HG02798 (cell line): Measurements from ENCODE around the gene WDR27.

Source experiments
- ATAC-seq: cut with Tn5 transposase; IDR thresholded peaks from one replicate; pipeline ENCODE4 v1.9.1; 2021; ENCODE audit warnings: mild to moderate bottlenecking; ENCODE audit not compliant: unreplicated experiment, poor library complexity

The WDR27 gene

GRCh38 chr6:169701954-169702839 lies at the start of gene WDR27, which contains the start of gene C6orf120:
TSS of gene WDR27 (minus strand) at chr6:169702029. CDS start at chr6:169689005, 13,024 bp downstream.
TSS of gene C6orf120 (plus strand) at chr6:169702126. CDS start at chr6:169702460, 334 bp downstream.
- peak; percentile 95 for ATAC-seq

GRCh38 chr6:169746556-169746955 lies 44.7 kb upstream of the WDR27 start:
- ATAC-seq, result no peak

DNA sequence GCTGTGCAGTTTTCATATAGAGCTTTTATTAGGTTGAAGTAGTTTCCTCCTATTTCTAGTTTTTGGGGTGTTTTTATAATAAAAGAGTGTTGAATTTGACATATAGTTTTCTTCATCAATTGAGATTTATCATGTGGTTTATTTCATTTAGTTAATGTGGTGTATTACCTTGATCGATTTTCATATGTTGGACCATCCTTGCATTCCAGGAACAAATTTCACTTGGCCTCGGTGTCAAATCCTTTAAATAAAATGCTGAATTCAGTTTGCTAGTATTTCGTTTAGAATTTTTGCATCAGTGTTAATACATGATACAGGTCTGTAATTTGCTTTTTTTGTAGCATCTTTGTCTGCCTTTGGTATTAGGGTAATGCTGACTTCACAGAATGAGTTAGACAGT lies 43.6 kb upstream of the WDR27 start:
- no peak for ATAC-seq

GRCh38 chr6:169741344-169741743 lies 39.5 kb upstream of the WDR27 start:
- no peak for ATAC-seq

DNA sequence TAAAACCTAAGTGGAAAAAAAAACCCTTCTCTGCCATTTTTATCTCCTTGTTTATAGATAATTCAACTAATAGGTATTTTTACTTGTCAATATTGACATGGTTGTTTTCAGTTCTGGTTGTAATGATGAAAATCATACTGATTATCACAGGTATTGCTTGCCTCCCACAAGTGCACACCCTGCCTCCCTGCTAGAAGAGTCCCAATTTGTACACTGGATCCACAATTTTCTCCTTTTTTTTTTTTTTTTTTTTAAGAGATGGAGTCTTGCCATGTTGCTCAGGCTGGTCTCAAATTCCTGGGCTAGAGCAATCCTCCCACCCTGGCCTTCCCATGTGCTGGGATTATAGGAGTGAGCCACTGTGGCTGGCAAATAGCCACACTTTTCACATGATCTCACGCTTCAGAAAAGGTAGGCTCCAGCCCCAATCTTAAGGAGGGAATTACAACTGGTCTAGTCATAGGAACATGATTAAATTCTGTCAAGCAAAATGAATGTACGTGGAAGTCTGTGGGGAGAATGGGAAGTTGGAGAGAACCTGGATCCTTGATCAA lies 37.2 kb upstream of the WDR27 start:
- ATAC-seq, result no peak

DNA sequence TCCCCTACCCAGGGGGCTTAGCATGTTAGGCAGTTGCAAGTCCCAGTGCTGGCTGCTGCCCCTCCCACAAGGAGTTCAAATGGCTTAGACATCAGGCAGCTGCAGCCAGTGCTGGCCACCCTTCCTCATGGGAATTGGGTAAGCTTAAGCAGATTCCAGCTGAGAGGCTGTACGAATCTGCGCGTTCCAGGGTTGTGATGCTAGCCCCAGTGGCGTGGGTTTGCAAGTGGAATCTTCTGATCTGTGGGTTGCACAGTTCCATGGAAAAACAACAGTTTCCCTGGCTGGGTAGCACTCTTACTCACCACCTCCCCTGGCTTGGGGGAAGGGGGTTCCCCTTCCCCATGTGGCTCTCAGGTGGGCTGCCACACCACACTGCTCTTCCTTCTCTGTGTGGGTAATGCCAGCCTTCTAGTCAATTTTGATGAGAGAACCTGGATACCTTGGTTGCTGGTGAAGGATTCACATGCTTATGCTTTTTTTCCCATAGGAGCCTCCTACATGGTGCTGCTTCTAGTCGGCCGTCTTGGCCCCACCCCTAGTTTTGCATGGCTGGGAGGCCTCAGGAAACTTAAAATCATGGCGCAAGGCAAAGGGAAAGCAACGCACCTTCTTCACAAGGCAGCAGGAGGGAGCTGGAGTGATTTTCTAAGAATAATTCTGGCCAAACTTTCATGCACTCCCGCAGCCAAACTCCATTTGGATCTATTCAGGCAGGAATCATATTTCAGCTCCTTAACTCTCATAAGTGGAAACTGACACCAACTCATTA lies 36.6 kb upstream of the WDR27 start:
- no peak for ATAC-seq

DNA sequence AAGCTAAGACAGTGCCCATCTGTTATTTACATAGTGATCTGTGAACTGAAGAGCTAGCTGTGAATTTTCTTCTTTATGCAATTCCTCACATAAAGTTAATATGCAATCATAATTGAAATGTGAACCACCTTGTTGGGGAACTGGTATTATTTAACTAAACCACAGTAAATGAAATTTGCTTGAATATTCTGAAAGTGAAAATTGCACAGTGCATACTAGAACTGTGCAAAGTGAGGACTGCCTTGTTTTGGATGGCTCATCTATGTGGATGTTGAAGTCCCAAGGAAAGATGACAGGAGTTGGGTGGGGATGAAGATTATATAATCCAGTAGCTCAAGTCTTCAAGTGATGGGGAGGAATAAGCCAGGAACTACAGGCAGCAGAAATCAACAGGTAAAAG lies 28.1 kb upstream of the WDR27 start:
- ATAC-seq, result no peak

- no peak for ATAC-seq
Measured at GRCh38 chr6:169726963-169727362, 25.1 kb upstream of the WDR27 start.

- no peak for ATAC-seq
Measured at GRCh38 chr6:169726049-169726400, 24.2 kb upstream of the WDR27 start.

DNA sequence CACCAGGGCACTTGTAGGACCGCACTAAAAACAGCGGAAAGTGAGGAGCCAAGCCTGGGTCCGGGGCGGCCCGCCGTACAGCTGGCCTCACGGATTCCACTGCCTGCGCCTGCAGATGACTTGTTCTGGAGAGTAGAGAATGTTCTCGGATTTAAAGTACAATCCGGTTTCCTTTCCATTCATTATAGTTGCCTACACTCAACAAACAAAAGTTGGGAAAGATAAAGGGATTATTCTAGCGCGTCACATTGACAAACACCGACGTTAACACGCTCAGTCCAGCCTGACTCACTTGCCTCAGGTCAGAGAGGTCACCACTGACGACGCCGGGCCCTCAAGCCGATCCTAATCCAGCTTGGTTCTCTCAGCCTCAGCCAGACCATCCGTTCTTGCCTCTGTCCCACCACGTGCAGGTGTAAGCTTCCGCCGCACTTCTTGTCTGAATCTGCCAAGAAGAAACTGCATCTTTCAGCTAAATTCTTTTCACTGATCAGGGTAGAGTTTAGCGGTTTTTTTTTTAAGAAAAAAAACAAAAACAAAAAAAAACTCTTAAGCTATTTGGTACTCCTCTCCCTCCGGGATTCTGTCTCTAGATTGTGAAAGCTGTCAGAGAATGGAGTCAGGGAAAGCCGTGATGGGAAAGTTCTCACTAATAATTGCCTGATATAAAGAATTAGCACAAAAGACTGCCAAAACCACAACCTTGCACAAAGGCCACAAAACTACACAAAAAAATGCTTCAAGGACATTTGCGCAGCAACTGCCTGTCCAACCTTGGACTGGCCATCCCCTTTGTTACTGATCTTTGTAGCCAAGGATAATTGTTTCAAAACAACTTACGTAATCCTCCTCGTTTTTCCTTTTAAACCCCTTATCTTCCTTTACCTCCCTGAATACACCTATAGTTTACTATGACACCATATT lies 23.6 kb upstream of the WDR27 start:
- ATAC-seq, result no peak

- peak; percentile 52 for ATAC-seq
Measured at GRCh38 chr6:169724494-169725124, 22.8 kb upstream of the WDR27 start, which contains the start of gene PHF10. TSS of gene PHF10 (minus strand) at chr6:169724500. CDS start at chr6:169723931, 569 bp downstream.

GRCh38 chr6:169723991-169724493 lies 22.2 kb upstream of the WDR27 start:
- peak; percentile 49 for ATAC-seq

DNA sequence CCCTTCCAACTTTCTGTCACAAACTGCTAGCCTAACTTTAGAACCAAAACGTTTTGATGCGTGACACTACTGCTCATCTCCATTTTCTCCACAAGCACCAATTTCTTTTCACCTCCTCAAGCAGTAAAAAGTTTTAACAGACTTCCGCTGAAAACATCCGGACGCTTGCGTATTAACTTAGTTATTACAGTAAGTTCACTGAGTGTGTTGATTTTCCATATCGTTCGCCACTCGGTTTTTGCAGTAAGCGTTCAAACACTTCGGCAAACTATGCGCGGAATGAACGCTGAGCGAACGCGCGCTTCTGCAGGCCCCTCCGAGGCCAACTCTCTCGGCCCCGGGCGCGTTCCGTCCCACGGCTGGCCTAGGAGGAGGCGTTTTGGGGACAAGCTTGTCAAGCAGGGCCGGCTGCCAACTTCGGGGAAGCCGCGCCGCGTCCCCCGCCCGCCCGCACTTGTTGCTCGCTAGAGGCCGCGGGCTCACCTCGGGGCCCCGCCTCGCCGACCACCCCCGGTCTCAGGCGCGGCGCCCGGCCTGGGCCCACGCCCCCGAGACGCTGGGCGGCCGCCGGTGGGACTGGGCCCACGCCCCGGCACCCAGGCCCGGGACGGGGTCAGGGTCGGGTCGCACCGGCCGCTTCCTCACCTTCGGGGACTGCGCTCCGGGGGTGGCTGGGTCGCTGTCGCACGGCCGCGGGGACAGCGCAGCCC lies 21.5 kb upstream of the WDR27 start:
- peak; percentile 42 for ATAC-seq

- ATAC-seq, result no peak
Measured at GRCh38 chr6:169722362-169723199, 20.8 kb upstream of the WDR27 start.

DNA sequence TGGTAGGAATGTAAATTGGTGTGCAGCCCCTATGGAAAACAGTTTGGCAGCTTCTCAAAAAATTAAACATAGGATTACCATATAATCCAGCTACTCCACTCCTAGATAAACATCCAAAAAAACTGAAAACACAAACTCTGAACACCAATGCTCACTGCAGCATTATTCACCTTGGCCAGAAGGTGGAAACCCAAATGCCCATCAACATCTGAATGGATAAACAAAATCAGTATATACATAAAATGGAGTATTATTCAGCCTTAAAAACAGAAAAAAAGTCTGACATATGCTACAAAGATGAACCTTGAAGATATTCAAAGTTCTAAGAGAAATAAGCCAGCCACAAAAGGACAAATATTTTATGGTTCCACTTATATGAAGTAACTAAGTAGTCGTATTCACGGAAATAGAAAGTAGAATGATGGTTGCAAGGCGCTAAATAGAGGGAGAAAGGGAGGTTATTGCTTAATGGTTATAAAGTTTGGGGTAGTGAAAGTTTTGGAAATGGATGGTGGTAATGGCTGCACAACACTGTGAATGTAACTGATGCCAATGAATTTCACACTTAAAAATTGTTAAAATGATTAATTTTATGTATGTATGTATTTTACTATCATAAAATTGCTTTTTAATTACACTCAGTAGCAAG lies 18.5 kb upstream of the WDR27 start:
- ATAC-seq, result no peak

DNA sequence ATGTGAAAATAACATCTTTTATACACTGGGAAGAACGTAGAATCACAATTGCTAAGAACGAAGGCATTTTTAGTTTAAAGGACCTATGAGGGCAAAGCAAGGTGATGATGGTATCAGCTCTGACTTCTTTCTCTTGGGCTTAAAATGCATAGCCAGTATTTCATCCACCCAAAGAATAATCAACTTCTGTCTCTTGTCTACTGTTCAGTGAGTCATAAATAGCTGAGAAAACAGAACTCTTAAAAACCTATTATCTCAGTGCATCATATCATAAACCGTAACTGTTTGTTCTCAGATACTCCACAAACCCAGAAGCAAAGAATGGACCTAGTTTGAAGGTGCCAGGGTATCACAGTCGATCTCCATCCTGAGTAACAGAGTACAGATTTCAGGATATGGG lies 17.3 kb upstream of the WDR27 start:
- ATAC-seq, result no peak

GRCh38 chr6:169714595-169714994 lies 12.8 kb upstream of the WDR27 start:
- no peak for ATAC-seq
